HEK293T (cell line): ENCODE results near the gene SLC19A3.
"Not testable (repeated sequence)": the region's sequence is repeated elsewhere in the genome, so short reads cannot be mapped to it uniquely, and the experiment has no call there.

Experiments
- CTCF ChIA-PET: fragments of 350-600 bp; formaldehyde crosslinking; extraction: SDS; loops from one replicate; lab custom pipeline; 2021; ENCODE audit warnings: antibody characterized with exemption, inconsistent platforms; lab: Yijun Ruan, JAX
- POLR2A ChIA-PET: fragments of 350-600 bp; formaldehyde crosslinking; extraction: SDS; loops from one replicate; lab custom pipeline; 2020; ENCODE audit warnings: antibody characterized with exemption, inconsistent platforms; lab: Yijun Ruan, JAX
- DNase-seq: peaks from one replicate; pipeline ENCODE4 v3.0.0; 2012; ENCODE audit warnings: mixed read lengths; ENCODE audit errors: extremely low spot score
- ARNT ChIP-seq: fragments of 450-650 bp; IDR thresholded peaks from 2 replicates; pipeline ENCODE4 v1.6.1; 2017; ENCODE audit warnings: mild to moderate bottlenecking
- BHLHE40 ChIP-seq: fragments of 450-650 bp; IDR thresholded peaks from 2 replicates; pipeline ENCODE4 v1.6.1; 2016; ENCODE audit warnings: mild to moderate bottlenecking, moderate library complexity, borderline replicate concordance
- CTBP1 ChIP-seq: fragments of 450-650 bp; IDR thresholded peaks from 2 replicates; pipeline ENCODE4 v1.6.1; 2016; ENCODE audit warnings: borderline replicate concordance
- ELF4 ChIP-seq: fragments of 450-650 bp; IDR thresholded peaks from 2 replicates; pipeline ENCODE4 v1.6.1; 2017; ENCODE audit warnings: antibody characterized with exemption
- FOXA1 ChIP-seq: fragments of 450-650 bp; IDR thresholded peaks from 2 replicates; pipeline ENCODE4 v1.6.1; 2016; ENCODE audit warnings: mild to moderate bottlenecking
- FOXK2 ChIP-seq: fragments of 450-650 bp; IDR thresholded peaks from 2 replicates; pipeline ENCODE4 v1.6.1; 2016; ENCODE audit warnings: mild to moderate bottlenecking
- FOXM1 ChIP-seq: fragments of 450-650 bp; IDR thresholded peaks from 2 replicates; pipeline ENCODE4 v1.6.1; 2017; ENCODE audit warnings: mild to moderate bottlenecking, borderline replicate concordance
- HDGF ChIP-seq: fragments of 450-650 bp; IDR thresholded peaks from 2 replicates; pipeline ENCODE4 v1.6.1; 2017; ENCODE audit warnings: antibody characterized with exemption, borderline replicate concordance
- L3MBTL2 ChIP-seq: fragments of 450-650 bp; conservative IDR thresholded peaks from 2 replicates; pipeline ENCODE4 v1.6.1; 2016; ENCODE audit warnings: mild to moderate bottlenecking
- LEF1 ChIP-seq: fragments of 450-650 bp; IDR thresholded peaks from 2 replicates; pipeline ENCODE4 v1.6.1; 2017; ENCODE audit warnings: mild to moderate bottlenecking, borderline replicate concordance
- NFRKB ChIP-seq: fragments of 450-650 bp; IDR thresholded peaks from 2 replicates; pipeline ENCODE4 v1.6.1; 2016; ENCODE audit warnings: mild to moderate bottlenecking, moderate library complexity
- SP1 ChIP-seq: fragments of 450-650 bp; IDR thresholded peaks from 2 replicates; pipeline ENCODE4 v1.6.1; 2017
- SUZ12 ChIP-seq: fragments of 450-650 bp; IDR thresholded peaks from 2 replicates; pipeline ENCODE4 v1.6.1; 2016; ENCODE audit warnings: mild to moderate bottlenecking
- TARDBP ChIP-seq: fragments of 450-650 bp; IDR thresholded peaks from 2 replicates; pipeline ENCODE4 v1.6.1; 2016
- ZNF384 ChIP-seq: fragments of 450-650 bp; IDR thresholded peaks from 2 replicates; pipeline ENCODE4 v1.6.1; 2016
- TF ChIP-seq, protein P1 (sequence below): fragments of 450-650 bp; IDR thresholded peaks from 2 replicates; pipeline ENCODE4 v1.6.1; 2016

SLC19A3 gene

DNA sequence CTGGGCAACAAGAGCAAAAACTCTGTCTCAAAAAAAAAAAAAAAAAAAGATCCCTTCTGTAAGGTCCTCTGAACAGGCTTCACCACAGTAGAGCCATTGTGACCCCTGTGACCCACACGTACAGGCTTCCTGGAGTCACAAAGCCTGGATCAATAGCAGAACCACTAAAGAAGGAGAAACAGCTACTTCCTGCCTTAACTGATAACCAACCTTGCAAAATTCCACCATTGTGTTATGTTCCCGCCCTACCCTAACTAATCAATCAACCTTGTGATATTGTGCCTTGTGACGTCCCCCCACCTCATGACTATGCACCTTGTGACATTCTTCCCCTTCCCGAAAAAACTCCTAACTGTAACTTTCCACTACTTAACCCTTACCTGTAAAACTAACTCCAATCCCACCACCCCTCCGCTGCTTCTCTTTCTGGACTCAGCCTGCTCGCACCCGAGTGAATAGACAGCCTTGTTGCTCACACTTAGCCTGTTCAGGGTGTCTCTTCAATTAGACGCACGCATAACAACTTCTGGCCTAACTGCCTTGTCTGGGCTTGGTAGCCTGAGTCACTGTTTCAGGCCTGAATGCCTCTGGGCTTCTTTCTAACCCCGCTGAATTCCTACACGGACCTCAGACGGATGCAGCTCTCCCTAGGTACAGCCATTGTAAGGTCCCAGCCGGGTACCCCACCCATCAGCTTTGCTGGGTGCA, 41.7 kb upstream of the SLC19A3 start:
- DNase-seq, result no peak
- ChIA-PET POLR2A (no interaction called here), CTCF (interaction anchor here (0.6 to 3.3 kb wide), 2 partner anchors 102 to 947 kb away, joined by 4 to 14 read pairs; no protein-coding TSS in a partner anchor)
- no peak for TF ChIP-seq TARDBP
- TF ChIP-seq FOXK2, result no peak
- TF ChIP-seq SP1, result no peak
- TF ChIP-seq L3MBTL2, result no peak
- TF ChIP-seq FOXA1, result no peak
- no peak for TF ChIP-seq NFRKB
- no peak for TF ChIP-seq ARNT
- TF ChIP-seq ELF4, result no peak
- TF ChIP-seq BHLHE40, result no peak
- no peak for TF ChIP-seq SUZ12
- TF ChIP-seq, protein P1, sequence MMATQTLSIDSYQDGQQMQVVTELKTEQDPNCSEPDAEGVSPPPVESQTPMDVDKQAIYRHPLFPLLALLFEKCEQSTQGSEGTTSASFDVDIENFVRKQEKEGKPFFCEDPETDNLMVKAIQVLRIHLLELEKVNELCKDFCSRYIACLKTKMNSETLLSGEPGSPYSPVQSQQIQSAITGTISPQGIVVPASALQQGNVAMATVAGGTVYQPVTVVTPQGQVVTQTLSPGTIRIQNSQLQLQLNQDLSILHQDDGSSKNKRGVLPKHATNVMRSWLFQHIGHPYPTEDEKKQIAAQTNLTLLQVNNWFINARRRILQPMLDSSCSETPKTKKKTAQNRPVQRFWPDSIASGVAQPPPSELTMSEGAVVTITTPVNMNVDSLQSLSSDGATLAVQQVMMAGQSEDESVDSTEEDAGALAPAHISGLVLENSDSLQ, result no peak
- no peak for TF ChIP-seq LEF1
- no peak for TF ChIP-seq HDGF
- TF ChIP-seq CTBP1, result no peak
- no peak for TF ChIP-seq ZNF384
- TF ChIP-seq FOXM1, result no peak

DNA sequence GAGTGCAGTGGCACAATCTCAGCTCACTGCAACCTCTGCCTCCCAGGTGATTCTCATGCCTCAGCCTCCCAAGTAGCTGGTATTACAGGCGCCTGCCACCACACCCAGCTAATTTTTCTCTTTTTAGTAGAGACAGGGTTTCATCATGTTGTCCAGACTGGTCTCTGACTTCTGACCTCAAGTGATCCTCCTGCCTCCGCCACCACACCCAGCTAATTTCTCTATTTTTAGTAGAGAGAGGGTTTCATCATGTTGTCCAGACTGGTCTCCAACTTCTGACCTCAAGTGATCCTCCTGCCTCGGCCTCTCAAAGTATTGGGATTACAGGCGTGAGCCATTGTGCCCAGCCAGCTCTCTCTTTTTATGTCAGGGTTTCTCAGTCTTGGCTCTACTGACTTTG, 38.4 kb upstream of the SLC19A3 start:
- POLR2A ChIA-PET, DNase-seq: not testable (repeated sequence)
- CTCF ChIA-PET, result interaction anchor here (1.0 kb wide), 1 partner anchor 98 kb away, joined by 4 read pairs; no protein-coding TSS in a partner anchor

GRCh38 chr2:227748079-227748478, 30.3 kb upstream of the SLC19A3 start:
- POLR2A ChIA-PET, result no interaction called here
- CTCF ChIA-PET, result interaction anchor here (1.2 kb wide), 1 partner anchor 17 kb away, joined by 3 read pairs; no protein-coding TSS in a partner anchor
- DNase-seq, result peak; percentile 61
- TF ChIP-seq BHLHE40, result no peak
- TF ChIP-seq TARDBP, result no peak
- TF ChIP-seq FOXM1, result no peak
- no peak for TF ChIP-seq FOXA1
- no peak for TF ChIP-seq ARNT
- TF ChIP-seq ZNF384, result no peak
- no peak for TF ChIP-seq HDGF
- TF ChIP-seq L3MBTL2, result no peak
- no peak for TF ChIP-seq FOXK2
- no peak for TF ChIP-seq SP1
- no peak for TF ChIP-seq LEF1
- no peak for TF ChIP-seq CTBP1
- no peak for TF ChIP-seq ELF4
- no peak for TF ChIP-seq SUZ12
- TF ChIP-seq, protein P1, result no peak
- no peak for TF ChIP-seq NFRKB

DNA sequence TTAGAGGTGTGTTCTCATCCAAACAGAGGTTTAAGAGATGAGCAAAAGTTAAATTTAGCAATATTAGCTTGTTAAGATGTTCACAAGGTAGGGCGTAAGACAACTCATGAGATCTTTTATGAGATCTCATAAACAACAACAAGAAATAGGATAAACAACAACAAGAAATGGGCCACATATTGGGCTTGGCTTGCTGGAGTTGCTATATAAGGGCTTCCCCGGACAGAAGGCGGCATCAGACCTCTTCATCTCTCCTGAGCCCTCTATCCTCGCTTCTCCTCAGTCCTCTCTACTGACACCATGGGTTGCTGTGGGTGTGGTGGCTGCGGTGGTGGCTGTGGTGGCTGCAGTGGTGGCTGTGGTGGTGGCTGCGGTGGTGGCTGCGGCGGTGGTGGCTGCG, 27.8 kb upstream of the SLC19A3 start, which contains the start of gene SCYGR8:
Gene SCYGR8 (plus strand): TSS at position 301 of the 400 bp plus-strand sequence. CDS start 0 bp downstream, at position 301.
- CTCF ChIA-PET, result interaction anchor here (0.6 kb wide), 1 partner anchor 261 kb away, joined by 4 read pairs; no protein-coding TSS in a partner anchor
- DNase-seq, result no peak
- POLR2A ChIA-PET, result no interaction called here
- TF ChIP-seq ELF4, result no peak
- TF ChIP-seq L3MBTL2, result no peak
- no peak for TF ChIP-seq SUZ12
- TF ChIP-seq FOXA1, result no peak
- no peak for TF ChIP-seq FOXK2
- TF ChIP-seq, protein P1, result no peak
- no peak for TF ChIP-seq TARDBP
- no peak for TF ChIP-seq HDGF
- no peak for TF ChIP-seq SP1
- TF ChIP-seq BHLHE40, result no peak
- no peak for TF ChIP-seq ZNF384
- no peak for TF ChIP-seq FOXM1
- no peak for TF ChIP-seq ARNT
- no peak for TF ChIP-seq NFRKB
- TF ChIP-seq LEF1, result no peak
- no peak for TF ChIP-seq CTBP1

GRCh38 chr2:227740705-227741104, 22.9 kb upstream of the SLC19A3 start:
- CTCF ChIA-PET, result interaction anchor here (0.5 to 0.6 kb wide), 2 partner anchors 54 to 139 kb away, joined by 3 to 4 read pairs; no protein-coding TSS in a partner anchor
- POLR2A ChIA-PET, DNase-seq: not testable (repeated sequence)
- TF ChIP-seq ZNF384, result peak; percentile 75

DNA sequence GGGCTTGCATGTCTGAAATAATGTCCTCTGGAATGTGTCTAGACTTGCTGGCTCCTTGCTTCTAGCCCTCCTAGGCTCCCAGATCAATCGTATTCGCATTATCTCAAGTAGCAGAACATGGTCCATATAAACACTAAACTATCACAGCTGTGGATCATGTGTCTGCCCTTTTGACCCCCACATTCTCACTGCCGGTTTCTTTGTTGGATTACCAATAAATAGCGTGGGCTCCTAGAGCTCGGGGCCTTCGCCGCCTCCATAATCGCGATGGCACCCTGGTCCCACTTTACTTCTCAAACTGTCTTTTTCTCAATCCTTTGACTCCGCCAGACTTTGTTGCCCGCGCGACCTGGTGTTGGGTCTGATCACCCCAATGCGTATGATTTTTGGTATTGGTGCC, 21.5 kb upstream of the SLC19A3 start:
- ChIA-PET CTCF (interaction anchor here (0.6 to 1.4 kb wide), 4 partner anchors 23 to 692 kb away, joined by 3 to 4 read pairs (median 4); no protein-coding TSS in a partner anchor), POLR2A (no interaction called here)
- no peak for TF ChIP-seq HDGF
- TF ChIP-seq ELF4, result no peak
- no peak for TF ChIP-seq ZNF384
- TF ChIP-seq FOXA1, result no peak
- TF ChIP-seq SUZ12, result no peak
- TF ChIP-seq FOXM1, result no peak
- no peak for TF ChIP-seq FOXK2
- TF ChIP-seq CTBP1, result no peak
- TF ChIP-seq NFRKB, result no peak
- no peak for TF ChIP-seq SP1
- no peak for DNase-seq
